Measurements from ENCODE around the gene RCBTB1.

GRCh38 chr13:49549289-49549688 is 36.1 kb downstream of the RCBTB1 start:
- TF ChIP-seq ZBTB21 (tag by site-specific recombination; IDR thresholded peaks at IDR 0.05) (no peak), ZNF629 (tag by site-specific recombination; IDR thresholded peaks at IDR 0.05) (no peak), ZNF549 (tag by site-specific recombination; IDR thresholded peaks at IDR 0.05) (no peak)
- TF ChIP-seq, protein P1, sequence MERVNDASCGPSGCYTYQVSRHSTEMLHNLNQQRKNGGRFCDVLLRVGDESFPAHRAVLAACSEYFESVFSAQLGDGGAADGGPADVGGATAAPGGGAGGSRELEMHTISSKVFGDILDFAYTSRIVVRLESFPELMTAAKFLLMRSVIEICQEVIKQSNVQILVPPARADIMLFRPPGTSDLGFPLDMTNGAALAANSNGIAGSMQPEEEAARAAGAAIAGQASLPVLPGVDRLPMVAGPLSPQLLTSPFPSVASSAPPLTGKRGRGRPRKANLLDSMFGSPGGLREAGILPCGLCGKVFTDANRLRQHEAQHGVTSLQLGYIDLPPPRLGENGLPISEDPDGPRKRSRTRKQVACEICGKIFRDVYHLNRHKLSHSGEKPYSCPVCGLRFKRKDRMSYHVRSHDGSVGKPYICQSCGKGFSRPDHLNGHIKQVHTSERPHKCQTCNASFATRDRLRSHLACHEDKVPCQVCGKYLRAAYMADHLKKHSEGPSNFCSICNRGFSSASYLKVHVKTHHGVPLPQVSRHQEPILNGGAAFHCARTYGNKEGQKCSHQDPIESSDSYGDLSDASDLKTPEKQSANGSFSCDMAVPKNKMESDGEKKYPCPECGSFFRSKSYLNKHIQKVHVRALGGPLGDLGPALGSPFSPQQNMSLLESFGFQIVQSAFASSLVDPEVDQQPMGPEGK (tag by site-specific recombination; IDR thresholded peaks at IDR 0.05) = no peak
- TF ChIP-seq, protein P2, sequence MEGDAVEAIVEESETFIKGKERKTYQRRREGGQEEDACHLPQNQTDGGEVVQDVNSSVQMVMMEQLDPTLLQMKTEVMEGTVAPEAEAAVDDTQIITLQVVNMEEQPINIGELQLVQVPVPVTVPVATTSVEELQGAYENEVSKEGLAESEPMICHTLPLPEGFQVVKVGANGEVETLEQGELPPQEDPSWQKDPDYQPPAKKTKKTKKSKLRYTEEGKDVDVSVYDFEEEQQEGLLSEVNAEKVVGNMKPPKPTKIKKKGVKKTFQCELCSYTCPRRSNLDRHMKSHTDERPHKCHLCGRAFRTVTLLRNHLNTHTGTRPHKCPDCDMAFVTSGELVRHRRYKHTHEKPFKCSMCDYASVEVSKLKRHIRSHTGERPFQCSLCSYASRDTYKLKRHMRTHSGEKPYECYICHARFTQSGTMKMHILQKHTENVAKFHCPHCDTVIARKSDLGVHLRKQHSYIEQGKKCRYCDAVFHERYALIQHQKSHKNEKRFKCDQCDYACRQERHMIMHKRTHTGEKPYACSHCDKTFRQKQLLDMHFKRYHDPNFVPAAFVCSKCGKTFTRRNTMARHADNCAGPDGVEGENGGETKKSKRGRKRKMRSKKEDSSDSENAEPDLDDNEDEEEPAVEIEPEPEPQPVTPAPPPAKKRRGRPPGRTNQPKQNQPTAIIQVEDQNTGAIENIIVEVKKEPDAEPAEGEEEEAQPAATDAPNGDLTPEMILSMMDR (tag by site-specific recombination; IDR thresholded peaks at IDR 0.05) = no peak

All from HEK293 (cell line).